ENCODE measurements around the gene UCP3.

Gene UCP3

DNA sequence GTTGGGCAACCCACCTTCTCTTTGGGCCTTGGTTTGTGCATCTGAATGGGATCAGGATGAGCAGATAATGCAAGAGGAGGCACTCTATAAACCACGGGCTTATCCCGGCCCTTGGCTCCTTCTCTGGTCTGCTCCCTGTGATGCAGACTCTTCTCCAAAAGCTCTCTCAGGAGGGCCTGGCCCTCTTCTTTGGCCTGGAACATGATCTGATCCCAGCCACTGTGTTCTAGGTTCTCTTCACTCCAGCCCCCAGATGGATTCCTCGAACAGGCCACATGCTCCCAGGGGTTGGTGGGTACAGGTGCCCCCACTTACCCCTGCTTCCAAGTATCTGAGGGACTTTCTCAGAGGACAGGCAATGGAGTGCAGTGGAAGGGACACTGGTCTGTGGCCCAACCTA is 8.7 kb upstream of the UCP3 start:
- no peak for DNase-seq

DNA sequence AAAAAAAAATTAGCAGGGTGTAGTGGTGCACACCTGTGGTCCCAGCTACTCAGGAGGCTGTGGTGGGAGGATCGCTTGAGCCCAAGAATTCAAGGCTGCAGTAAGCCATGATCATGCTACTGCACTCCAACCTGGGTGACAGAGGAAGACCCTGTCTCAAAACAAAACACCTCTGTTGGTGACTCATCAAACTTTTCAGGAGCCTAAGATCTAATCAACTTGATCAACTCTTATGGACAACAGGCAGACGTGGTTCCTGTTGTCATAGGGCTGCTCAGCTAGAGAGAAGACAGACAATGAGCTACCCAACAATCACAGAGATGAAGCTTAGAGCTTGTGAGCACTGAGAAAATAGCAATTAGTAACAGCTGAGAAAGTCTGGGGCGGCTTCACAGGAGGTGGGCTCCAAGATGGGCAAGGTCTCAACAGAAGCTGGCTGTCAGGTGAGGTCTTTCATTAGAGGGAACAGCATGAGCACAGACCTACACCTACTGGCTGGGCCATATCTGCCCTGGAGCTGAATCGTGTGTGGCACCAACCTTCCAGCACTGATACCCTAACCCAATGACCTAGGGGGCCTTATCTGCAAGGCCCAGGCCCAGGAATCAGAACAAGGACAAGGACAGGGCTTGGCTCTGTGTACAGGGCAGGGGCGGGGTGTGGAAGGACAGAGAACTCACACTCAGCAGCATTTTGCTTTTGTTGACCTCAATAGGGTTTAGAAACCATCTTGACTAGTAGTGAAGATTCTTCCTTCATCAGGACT is 7.2 kb upstream of the UCP3 start:
- DNase-seq, result no peak

DNA sequence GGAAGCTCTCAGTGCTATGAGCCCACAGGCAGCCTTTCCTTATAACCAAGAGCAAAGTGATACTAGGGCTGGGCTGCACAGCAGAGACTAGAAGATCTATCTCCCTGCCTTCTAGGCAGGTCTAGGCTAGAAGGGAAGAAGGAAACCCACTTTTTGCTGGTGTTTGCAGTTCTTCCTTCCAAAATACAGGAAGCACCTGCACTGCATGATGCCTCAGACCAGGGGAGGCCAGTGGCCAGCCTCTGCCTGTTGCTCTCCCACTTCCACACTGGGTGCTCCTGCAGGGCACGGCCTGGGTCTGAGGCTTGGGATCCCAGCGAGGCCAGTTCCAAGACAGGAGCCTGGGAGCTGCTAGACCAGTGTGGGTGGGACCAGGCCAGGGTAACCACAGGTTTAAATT is 6.0 kb upstream of the UCP3 start:
- DNase-seq, result no peak

DNA sequence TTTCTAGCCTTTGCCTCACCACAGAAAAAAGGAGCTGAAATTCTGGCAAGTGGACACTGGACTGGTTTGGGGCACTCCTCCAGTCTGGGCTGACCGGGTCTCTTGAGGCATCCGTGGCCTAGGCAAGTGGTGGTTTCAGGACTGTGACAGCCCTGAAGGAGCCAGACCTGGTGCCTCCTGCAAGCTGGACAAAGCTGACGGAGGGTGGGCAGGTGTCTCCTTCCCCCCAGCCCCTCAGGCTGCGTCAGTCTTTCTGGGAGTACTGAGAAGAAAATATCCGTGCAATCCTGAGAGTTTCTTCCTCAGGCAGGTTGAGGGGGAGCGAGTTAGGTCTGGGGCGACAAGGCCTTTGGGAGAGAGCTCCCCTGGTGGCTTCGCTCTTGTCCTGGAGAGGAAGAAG is 4.3 kb upstream of the UCP3 start:
- no peak for DNase-seq

DNA sequence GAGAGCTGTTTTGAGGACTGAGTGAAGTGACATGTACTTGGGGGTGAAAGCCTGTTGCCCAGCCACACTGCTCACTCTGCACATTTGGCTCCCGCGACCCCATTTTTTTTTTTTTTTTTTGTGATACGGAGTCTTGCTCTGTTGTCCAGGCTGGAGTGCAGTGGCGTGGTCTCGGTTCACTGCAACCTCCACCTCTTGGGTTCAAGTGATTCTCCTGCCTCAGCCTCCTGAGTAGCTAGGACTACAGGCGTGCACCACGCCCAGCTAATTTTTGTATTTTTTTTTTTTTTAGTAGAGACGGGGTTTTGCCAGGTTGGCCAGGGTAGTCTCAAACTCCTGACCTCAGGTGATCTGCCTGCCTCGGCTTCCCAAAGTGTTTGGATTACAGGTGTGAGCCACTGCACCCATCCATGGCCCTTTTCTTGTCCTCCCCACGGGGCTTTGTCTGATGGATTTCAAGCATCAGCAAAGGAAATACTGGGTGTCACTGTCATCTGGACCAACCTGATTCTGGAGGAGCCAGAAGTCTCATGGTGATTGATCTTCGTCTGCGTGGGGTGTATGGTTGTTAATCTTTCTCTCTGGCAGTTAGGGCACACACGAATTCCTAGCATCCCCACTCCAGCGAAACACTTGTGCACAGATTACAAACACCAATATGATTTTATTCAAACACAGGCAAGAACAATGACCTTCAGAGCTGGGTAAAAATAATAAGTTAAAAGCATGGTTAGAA is 3.4 kb upstream of the UCP3 start:
- no peak for DNase-seq

DNA sequence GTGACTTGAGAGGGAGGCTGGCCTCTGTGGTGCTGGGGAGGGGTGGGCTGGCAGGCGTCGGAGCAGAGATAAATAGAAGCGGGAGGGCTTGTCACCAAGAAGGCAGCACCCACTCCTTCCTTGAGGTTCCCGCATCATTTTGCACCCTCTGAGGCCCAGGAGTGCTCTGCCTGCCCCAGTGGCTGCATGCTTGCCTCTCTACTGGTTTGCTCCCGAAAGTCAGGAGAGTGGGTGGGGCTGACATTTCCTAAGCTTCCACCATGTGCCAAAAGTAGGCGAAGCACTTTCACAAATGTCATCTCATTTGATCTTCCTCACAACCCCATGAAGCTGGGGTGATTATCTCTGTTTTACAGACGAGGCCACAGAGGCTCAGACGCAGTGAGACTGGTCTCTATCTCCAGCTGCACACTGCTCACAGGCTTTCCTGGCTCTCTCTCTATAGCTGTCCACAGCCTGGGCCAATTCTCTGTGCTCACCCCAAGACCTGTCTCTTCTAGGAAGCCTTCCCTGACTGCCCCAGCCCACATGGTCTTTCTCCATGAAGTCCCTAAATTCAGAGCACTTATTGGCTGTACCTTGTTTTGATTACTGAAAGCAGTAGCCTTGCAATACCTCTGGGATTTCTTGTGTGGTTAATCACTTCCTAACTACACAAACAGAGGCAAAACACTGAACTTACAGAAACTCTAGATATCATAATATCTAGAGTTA is 2.6 kb upstream of the UCP3 start:
- no peak for DNase-seq

DNA sequence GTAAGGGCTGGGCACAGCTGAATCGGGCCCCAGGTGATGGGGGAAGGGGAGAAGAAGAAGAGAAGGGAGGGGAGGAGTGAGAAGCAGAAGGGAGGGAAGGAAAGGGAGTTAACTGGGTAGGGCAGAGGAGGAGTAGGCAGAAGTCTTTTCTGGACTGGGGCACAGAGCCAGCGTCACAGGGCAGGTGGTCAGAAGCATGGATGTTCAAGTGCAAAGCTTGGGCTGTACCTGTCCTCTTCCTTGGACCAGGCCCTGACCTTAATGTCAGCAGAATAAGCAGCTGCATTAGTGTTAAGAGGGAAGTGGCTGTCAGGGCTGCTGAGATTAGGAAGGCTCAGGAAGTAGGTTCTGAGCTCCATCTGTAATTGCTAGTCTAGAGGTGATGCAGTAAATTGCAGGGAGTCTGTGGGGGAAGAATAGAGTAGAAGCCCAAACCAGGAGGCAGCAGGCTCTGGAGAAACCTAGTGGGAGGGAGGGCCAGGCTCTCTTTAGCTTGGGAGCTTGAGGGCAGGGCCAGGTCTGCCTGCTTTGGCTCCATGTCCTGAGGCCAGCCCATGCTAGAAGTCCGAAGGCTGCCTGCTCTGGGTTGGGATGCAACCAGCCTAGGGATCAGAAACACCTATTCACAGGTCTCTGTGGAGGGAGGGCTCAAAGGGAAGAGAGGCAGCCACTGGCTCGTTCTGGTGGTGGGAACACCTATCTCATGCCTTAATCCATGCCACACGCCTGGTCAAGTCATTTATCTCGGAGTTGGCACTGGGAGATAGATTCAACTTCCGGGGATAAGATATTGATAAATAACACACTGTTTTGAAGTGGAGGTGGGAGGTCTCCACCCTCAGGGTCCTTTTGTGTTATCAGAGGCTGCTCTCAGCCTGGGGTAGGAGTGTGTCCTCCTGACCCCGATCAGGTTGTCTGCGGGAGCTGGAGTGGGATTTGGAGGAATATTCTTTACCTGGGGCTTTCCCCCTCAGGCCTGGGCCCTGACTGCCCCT is 1.7 kb upstream of the UCP3 start:
- no peak for DNase-seq

DNA sequence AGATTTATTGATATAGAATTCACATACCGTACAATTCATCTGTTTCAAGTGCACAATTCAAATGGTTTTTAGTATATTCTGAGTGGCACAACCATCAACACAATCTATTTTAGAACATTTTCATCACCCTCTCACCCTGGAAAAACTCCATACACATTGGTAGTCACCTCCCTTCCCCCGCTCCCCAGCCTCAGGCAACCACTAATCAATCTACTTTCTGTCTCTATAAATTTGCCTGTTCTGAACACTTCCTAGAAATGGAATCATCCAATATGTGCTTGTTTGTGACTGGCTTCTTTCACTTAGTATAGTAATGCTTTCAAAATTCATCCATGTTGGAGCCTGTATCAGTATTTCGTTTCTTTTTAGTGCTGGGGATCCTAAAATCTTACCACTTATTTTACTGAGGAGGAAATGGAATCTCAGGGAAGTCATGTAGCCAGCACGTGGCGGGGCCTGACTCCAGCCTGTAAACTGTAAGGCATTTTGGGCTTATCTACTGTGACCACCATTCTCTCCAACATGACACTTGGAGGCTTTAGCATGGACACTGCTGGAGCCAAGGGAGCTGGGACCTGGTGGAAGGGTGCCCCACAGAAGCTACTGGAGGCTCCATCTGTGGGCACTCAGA is 905 bp upstream of the UCP3 start:
- DNase-seq, result no peak

DNA sequence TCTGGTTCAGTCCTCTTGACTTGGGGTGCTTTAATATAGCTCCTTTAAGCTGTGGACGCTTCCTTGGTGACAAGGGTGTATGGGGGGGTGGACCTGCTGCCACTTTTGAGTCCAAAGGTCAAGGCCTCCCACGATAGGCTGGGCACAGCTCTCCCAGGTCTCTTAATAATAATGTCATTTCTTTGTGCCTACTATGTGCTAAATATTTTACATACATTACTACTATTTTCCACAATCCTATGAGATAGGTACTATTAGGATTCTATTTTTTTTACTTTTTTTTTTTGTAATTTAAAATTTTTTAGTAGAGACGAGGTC is 304 bp upstream of the UCP3 start:
- no peak for DNase-seq

DNA sequence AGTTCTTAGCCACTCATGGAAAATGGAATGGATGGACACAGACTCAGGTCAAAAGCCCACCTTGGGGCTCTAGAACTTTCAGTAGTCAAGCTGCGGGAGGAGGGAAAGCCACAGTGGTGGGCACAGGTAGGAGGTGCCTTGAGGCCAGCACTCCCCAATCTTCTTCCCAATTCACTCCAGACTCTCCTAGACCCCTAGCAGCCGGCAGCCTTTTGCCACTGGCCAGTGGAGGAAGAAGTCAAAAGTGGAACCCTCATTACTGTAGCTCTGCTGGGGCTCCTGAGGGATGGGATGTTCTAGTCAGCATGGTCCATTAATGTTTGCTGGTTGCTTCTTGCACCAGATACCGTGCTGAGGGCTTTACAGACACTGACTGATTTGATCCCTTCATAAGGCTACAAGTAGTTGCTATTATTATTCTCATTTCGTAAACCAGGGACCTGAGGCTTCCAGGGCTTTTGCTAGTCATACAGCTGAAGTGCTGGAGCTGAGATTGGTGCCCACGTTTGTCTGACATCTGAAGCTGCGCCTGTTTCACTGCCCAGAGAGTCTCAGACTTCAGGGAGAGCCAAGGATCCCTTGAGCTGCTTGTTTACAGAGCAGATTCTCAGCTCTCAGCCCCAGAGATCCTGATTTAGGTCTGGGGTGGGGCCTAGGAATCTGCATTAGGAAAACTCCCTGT is 1.1 kb downstream of the UCP3 start:
- DNase-seq, result no peak

DNA sequence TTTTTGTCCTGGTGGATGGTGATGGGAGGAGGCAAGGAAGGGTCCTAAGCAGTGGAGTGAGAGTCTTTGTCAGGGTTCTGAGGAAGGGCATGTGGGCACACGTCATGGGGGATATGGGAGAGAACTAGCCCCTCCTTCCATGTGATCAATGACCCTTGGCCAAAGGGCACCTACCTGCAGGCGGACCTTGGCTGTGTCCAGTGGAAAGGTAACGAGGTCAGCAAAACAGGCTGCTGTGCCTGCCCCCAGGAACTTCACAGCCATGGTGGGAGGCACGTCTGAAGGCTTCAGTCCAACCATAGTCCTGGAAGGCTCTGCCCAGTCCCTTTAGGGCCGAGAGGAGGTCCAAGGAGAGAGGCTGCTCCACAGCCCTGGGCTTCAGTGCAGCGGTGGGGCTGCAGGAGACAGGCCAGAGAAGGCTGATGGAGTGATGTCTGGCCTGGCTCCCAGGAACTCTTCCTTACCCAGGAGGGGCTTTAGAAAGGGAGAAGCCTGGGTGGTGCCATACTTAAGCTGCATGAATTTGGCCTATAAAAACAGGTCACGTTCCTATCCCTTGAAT is 2.1 kb downstream of the UCP3 start:
- DNase-seq, result no peak

DNA sequence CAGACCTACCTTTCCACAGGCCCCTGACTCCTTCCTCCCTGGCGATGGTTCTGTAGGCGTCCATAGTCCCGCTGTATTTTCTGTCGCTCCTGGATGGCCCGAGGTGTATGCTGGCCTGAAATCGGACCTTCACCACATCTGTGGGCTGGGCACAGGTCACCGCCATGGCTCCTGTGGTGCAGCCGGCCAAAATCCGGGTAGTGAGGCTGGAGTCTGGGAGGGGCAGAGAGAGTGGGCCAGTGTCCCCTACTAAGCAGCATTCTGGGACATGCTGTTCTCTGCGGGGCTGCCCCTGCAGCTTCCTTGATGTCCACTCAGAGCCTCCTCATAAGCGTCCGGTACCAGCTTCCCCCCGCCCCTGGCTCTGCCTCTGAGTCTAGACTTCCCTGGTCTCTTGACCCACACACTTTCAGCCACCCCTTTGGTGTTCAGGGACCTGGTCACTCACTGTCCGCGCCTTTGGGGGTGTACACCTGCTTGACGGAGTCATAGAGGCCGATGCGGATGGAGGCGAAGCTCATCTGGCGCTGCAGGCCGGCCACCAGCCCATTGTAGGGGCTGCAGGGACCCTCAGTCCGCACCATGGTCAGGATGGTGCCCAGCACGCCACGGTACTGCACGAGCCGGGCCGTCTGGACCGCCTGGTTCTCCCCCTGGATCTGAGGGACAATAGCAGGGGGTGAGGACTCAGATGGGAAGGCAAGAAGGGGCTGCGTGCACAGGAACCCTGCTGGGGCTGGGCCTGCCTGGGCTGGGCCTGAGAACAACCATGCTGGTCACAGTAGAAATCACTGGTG is 3.0 kb downstream of the UCP3 start:
- DNase-seq, result no peak

DNA sequence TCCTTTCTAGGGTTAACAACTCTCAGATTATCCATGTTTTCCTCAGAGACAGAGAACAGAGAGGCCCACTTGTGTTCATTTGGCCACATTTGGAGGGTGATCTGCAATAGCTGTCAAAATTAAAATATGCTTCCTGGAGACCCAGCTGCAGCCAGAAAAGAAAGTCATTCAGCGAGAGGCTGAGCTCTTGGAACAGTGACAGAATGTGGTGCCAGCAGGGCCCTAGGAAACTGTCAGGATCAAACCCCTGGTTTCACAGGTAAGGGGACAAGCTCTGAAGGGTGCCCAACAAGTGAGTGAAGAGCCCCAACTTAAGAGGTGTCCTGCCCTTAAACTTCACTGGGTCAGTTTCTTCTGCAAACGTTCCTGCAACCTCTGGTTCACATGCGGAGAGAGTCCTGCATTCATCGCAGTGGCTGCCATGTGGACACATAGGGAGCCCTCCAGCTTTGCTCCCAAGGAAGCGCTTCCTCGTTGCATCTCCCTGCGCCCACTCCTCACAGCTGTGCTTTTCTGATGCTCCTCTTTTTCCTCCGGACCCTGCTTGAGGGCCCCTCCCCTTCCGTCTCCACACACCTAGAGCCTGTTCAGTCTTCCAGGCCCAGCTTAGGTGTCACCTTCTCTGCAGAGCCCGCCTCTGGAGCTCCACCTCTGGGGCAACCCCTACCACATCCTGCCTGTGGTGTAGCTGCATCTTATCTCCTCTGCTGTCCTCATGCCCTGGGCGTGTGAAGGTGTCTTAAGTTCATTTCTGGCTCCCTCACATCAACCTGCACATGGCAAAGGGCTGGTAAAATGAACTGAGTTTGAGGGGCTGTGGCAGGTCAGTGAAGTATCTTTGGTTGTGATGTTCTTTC is 3.9 kb downstream of the UCP3 start:
- no peak for DNase-seq

DNA sequence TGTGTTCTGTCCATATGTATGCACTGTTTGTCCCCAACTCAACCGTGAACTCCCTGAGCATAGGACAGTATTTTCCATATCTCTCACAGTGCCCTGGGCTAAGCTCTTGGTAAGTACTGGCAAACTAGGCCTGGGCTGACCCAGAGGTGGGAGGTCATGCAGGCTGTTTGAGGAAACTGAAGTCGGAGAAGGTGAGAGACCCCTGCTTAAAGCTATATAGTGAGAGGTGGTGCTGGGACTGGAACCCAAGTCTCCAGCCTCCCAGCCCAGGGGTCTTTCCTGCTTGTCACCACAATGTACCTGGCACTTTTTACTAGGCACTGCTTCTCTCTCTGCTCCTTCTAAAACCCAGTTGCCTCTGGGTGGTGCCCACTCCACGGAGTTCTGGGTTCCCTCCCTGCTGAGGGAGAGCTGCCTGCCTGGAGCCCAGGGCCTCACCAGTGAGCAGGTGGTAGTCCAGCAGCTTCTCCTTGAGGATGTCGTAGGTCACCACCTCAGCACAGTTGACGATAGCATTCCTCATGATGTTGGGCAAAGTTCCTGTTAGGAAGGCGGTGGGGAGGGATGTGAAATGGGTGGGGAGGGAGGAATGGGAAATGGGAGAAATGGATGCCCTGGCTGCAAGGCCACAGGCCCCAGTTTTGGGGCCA is 4.7 kb downstream of the UCP3 start:
- no peak for DNase-seq

DNA sequence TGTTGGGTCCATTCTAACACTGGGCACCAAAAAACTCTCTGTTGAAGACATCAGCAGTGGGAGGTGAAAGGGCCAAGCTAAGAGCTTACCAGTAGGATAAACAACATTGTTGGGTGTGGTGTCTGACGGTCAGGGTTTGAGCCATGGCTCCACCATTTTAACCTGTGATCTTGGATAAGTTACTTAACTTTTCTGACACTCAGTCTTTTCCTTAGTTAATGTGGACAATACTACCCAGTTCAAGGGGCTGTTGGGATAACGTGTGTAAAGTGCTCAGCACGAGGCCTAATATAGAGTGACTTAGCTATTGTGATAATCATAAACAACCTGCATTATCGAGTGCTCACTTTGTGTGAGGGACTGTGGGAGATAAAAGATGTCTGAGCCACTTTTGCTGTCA is 6.1 kb downstream of the UCP3 start:
- no peak for DNase-seq

DNA sequence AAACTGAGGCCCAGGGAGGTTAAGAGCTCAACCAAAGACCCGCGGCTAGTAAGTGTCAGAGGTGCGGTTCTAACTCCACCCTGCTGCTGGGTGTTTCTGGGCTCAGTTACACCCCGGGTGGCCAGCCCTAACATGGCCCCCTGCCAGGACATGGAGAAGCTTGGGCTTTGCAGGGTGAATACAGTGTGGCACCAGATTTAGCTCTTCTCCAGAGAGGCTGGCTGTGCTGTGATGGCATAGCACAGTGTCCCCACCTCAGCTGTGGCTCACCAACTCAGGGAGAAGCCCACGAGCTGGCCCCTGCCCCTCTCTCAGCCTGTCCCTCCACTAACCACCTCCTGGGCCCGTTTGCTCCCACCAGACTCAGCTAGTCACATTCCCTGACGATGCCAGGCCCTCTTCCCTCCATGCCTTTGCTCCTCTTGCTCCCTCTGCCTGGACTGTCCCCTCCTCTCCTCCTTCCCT is 7.0 kb downstream of the UCP3 start:
- no peak for DNase-seq

DNA sequence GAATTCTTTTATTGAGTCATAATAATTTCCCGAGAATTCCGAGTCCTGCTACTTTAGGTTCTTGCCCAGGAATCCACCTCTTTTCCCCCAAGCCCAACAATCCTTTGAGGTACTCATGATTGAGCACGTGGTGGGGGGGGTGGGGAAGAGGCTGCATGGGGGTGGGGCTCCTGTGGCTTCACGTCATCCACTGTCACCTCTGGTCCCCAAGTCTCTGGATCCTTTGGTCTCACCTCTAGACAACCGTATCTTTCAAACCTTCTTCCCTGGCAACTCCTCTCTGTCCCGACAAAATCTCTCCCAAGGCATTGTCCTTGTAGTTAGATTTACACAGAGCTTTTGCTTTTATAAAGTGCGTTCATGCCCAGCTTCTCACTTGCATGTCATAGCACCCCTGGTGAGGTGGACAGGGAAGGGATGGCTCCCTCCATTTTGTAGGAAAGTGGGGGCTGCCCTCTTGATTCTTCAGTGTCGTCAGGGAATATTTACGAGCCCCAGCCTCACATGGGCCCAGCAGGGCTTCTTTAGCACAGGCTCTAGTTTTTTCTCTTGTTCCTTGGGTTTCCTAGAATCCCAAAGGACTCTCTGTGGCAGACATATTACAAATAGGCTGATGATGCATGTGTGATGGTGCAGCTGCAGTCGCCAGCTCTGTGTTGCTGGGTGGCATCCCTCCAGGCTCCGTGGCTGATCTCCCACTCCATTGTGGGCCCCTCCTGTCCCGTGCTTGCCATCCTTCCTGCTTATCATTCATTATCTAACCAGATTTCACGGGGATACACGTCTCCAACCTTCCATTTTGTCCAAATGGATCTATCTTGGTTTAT is 8.4 kb downstream of the UCP3 start:
- DNase-seq, result no peak
